HG02840 (cell line): ENCODE data around the gene IL1RAP.
A peak's percentile ranks its signal among the peaks of the same experiment; 100 is the strongest.
"Not testable (repeated sequence)": the region's sequence is repeated elsewhere in the genome, so short reads cannot be mapped to it uniquely, and the experiment has no call there.

ENCODE experiments used
- ATAC-seq: cut with Tn5 transposase; IDR thresholded peaks from one replicate; pipeline ENCODE4 v1.9.1; 2021; ENCODE audit warnings: mild to moderate bottlenecking, moderate library complexity, moderate number of reproducible peaks; ENCODE audit not compliant: unreplicated experiment, low FRiP score

IL1RAP gene, protein sequence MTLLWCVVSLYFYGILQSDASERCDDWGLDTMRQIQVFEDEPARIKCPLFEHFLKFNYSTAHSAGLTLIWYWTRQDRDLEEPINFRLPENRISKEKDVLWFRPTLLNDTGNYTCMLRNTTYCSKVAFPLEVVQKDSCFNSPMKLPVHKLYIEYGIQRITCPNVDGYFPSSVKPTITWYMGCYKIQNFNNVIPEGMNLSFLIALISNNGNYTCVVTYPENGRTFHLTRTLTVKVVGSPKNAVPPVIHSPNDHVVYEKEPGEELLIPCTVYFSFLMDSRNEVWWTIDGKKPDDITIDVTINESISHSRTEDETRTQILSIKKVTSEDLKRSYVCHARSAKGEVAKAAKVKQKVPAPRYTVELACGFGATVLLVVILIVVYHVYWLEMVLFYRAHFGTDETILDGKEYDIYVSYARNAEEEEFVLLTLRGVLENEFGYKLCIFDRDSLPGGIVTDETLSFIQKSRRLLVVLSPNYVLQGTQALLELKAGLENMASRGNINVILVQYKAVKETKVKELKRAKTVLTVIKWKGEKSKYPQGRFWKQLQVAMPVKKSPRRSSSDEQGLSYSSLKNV

DNA sequence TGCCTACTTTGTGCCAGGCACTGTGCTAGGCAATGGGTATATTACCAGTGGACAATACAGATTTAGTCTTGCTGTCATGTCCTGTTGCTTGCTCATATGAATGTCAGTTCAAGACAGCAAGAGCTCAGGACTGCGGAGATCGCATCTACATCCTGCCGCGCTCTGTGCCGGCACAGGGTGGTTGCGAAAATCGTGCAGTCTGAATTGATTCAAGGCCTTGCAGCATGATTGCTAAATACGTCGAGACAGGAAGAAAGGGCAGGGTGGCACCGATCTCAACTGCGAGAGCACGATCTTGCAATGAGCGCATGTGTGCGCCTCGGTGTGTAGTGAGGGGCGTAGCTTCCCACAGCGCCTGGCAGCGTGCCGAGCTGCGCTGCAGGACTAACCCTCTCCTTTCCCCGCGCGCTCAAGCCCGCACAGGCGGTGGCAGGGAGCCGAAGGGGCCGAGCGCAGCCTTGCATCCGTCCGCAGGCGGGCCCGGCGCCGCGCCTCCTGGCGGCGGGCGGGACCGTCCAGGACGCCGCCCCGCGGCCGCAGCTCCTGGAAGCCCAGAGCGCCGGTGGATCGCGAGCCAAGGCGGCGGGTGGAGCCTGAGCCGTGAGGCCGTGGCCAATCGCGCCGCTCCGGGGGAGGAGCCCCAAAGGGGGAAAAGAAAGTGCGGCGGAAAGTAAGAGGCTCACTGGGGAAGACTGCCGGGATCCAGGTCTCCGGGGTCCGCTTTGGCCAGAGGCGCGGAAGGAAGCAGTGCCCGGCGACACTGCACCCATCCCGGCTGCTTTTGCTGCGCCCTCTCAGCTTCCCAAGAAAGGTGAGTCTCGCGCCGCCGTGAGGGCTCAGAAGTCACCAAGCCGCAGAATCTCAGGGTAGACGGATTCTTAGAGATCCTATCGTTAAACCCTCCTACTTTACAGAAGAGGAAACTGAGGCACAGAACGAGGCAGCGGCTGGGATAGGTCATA lies at the start of gene IL1RAP:
Gene IL1RAP (plus strand): TSS at position 677 of the 962 bp plus-strand sequence. CDS start 50,205 bp downstream, outside the sequence.
- ATAC-seq = peak; percentile 99

DNA sequence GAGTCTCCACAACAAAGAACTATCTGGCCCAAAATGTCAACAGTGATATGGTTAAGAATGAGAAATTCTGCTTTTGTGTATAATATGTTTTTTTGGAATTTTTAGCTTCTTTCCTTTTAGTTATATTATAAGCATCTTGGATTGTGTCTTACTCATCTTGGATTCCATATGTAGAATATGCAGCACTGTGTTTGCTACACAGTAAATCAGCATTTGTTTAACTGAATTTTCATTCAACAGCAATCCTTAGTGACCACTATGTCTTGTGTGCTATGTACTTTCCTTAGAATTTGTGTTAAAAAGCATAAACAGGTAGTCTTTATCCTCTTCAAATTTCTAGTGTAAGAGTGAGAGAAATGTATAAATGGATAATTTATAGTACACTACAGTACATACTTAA lies 46.0 kb upstream of the IL1RAP start:
- no peak for ATAC-seq

DNA sequence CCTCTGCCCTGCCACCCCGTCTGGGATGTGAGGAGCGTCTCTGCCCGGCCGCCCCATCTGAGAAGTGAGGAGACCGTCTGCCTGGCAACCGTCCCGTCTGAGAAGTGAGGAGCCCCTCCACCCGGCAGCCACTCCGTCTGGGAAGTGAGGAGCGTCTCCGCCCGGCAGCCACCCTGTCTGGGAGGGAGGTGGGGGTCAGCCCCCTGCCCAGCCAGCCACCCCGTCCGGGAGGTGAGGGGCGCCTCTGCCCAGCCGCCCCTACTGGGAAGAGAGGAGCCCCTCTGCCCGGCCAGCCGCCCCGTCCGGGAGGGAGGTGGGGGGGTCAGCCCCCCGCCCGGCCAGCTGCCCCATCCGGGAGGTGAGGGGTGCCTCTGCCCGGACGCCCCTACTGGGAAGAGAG lies 40.6 kb upstream of the IL1RAP start:
- ATAC-seq = not testable (repeated sequence)

DNA sequence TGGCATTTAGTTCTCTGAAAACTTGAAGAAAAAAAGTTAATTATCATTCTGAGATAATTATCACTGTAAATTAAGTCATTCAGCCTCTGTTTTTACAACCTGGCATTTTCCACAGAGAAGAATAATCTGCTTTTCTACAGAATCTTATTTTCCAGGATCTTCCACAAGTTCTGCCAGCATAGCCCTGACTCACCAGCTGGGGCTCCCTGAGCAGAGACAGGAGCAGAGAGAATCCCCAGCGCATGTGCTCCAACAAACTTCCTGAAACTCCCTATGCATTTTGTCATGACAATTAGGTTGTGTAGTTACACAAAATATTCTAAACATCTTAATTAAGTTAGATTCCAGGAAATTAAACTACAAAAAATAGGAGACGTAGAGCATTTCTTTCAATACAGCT lies 32.1 kb upstream of the IL1RAP start:
- ATAC-seq = no peak

DNA sequence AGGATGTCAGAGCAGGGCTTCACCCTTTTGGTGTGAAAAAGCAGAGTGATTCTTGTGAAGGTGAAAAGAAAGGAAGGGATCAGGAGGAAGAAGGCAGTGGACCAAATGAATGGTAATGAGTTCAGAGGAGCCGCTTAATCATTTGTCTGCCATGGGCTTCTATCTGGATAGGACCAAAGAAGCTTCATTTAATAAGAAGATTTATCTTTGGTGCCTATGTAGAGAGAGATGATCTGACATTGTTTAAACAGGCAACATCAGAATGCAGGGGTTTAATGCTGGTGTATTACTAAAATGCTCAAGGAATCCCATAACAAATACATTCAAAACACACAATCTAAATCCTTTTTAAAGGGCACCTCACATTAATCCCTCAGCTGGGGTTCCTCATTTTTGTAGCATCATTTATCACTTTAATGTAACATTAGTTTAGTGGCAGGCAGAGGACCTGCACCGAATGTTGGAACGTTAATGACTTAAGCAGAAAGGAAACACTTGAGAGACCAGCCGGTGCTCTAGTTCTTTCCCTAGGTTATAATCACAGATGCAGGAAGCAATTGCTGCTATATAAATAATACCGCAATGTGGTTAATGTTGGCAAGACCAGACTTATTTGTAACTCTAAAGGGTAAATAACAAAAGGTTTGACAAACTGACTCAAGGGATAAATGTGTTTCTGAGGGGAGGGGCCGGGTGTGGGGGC lies 27.9 kb upstream of the IL1RAP start:
- ATAC-seq = no peak

DNA sequence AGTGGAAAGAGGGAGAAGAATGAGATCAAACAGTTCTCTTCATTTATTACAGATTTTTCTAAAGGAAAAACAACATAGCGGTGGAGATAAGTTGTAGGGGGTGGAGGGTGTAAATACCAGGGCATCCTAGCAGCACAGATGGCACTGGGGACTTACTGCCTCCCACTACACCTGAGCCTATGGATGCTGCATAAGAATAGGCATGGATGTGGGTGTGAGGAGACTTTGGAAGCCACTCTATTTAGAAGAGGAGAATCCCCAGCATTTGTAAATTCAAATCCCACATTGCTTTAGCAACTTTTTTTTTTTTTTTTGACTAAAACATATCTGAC lies 27.4 kb upstream of the IL1RAP start:
- no peak for ATAC-seq

DNA sequence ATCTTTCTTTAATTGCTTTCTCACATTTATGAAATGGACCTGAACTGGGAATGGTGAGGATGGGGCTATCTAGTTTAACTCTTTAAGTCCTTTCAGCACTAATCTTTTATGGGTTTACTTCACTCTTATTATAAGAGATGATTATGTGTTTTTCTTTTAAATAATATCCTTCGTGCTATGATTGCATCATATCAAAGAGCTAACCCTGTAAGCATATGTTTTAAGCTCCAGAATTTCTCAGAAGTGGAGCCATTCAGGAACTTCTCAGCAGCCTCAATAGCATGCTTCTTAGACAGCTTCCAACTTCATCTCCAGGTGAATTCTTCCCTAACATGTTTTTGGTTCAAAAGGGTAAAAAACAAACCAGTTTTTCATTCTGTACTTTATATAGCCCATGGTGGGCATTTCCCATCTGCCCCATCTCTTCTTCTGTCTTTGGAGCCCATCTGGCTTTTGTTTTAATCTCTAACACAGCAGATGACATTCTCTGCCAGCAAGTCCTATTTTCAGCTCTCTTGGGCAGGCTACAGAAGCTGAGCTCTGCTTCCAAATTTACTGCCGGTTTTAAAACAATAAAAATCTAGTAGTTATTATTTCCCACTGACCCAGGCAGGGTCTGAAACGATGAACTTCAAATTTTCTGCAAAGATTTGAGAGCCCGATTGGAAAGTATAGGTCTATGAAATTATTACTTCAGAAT lies 26.8 kb upstream of the IL1RAP start:
- ATAC-seq = no peak

DNA sequence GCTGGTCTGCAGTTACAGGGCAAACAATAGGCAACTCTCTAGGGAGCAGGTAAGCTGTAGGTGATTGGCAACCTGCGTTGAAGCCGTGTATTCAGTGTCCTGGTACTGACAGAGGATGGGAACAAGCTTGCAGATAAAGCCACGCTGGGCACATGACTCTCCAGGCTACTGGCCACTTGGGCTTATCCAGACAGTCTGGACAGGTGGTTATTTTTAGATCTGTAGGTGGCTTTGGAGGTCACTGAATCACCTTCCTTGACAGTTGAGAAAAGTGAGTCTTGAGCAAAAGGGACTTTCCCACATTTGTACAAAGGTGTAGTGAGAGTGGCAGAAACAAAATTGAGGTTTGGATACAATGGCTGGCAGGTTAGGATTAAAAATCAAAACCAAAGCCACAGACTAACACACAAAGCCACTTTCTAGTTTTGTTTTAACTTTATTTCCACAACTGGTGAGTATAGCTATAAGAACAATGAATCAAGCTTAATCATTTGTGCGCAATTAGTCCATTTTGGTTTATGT lies 22.3 kb upstream of the IL1RAP start:
- ATAC-seq = no peak

DNA sequence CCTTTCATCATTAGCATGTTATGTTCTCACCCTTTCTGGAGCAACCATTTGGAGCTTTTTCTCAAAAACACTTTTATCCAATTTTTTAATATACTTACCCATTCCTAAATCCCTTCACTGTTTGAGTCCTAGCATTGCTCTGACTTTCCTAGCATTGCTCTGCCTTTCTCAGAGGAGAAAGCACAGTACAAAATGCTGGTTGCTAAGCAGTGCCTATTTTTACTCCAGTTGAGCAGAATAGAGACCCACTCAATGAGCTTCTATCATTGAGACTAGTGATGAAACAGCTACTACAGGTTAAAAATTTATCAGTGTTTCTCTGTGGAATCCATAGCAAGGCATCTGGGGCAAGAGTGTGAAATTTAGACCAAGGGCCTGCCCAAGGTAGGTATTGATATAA lies 21.8 kb upstream of the IL1RAP start:
- no peak for ATAC-seq

DNA sequence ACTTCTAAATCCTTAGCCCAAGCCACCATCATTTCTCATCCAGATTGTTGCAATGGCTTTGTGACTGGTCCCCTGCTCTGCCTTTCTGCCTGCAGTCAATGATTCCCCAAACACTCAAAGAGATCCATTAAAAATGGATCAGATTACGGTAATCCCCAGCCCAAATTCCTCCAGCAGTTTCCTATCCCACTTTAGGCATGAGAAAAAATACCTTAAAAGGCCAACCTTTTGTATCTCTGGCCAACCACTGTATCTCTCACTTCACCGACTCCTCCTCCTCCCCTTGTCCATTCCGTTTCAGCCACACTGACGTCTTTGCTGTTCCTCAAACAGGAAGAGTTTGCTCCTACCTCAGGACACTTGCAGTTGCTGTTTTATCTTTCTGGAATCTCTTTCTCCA lies 20.9 kb upstream of the IL1RAP start:
- no peak for ATAC-seq

DNA sequence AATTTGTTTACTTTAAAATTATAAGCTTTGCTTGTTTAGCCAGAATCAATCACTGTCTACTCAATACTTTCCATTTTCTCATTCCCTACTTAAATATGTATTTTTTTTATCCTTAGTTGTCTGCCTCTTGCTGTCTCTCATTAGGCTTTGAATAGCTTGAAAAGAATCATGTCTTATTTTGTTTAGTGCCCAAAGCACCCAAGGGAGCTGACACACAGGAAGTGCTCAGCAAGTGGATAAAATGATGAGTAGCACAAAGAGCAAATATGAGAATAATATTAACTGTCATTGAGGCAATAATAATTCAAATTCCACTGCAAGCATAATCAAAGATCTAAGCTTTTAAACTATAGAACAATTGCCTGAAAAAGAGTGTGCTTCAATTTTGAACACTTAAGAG lies 19.0 kb upstream of the IL1RAP start:
- ATAC-seq = no peak

DNA sequence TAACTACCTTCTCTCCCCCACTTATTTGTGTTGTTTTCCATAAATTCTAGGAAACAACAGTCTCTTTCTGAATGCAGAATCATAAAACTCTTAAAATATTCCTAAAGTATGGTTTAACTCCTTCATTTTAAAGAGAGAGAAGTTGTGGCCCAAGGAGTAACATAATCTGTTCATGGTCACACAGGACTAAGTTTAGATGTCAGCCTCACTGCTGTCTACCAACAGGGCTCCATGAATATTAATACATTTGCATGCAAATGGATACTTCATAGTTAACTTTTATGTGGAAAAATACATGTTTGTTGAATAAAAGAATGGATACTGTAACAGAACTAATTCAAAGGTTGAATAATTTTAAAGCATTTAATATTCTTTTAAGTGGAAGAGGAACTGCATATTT lies 18.5 kb upstream of the IL1RAP start:
- ATAC-seq = no peak

DNA sequence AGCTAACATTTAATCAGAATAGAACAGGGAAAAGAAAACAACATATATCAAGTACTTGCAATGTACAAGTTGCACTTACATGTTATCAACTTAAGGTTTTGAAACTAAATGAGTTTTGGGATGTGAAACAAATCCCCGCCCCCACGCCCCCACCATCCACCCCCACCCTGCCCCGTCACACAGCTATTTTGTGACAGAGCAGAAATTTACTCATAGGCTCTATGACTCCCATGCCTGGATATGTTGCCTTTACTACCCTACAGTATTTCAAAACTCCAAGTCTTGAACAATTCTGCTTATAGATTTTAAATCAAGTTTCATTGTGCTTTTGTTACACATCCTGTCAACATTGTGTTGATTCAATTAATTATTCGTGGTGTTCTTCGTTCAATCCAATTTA lies 18.1 kb upstream of the IL1RAP start:
- no peak for ATAC-seq

DNA sequence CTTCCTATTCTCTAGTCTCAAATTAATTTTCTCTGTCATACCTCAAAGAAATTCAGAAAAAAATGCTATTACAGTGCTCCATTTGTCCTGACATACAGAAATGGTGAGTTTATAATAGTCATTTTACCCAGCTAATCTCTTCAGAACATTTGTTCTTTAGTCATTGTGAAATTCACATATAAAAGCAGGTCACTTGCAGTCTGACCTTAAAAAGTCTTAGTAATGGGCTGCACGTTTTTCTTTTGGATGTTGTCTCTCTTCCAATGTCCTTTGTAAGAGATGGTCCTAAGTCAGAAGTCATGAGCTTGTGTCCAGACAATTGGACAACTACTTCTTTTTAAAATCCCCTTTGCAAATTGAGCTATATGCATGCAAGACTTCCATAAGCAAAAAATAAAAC lies 17.0 kb upstream of the IL1RAP start:
- no peak for ATAC-seq

DNA sequence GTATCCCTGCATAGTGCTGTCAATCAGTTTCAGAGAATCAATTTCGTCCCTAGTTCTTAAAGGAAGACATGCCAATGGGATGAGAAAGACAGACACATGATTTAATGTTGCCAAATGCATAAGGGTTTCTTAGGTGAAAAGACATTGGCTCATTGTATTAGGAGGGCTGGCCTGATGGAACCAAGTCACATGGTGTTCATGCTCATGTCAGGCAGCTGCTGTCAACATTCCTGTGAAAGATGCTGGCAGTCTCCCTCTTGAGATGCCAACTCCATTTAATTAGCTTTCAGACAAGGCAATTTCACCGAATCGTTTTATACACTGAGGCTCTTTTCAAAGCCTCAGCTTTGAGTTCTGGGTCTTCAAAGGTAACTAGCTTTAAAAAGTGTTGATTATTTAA lies 16.1 kb upstream of the IL1RAP start:
- no peak for ATAC-seq

DNA sequence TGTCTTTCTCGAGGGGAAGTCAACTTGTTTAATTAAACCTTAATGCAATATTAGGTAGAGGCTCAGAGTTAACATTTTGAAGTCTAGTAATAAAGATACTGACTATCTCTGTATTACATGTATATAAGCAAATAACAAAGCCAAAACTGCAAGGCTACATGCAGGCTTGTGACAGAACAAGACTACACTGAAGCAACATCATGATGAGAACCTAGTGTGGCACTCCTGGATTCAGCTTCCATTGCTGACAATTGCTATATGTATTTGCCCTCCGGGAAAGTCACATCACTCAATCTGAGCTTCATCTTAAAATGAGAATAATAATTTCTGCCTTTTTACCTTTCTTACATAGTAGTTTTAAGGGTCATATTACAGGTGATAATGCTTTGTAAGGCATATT lies 15.6 kb upstream of the IL1RAP start:
- no peak for ATAC-seq

DNA sequence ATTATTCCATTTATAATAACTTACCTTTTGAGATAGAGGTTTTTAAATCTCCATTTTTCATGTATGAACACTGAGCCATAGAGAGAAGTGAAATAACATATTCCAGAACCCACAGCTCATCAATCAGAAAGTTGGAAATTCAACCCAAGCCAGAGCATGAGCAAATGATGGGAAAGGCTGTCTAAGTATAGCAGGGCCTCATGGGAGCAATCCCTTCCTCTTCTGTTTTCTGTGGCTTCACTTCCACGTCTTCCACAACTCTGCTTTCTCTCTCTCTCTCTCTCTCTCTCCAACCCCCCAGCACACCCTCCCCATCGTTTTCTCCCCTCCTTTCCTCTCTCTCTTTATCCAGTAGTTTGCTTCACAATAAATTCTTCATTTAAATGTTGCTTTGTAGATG lies 14.8 kb upstream of the IL1RAP start:
- no peak for ATAC-seq

DNA sequence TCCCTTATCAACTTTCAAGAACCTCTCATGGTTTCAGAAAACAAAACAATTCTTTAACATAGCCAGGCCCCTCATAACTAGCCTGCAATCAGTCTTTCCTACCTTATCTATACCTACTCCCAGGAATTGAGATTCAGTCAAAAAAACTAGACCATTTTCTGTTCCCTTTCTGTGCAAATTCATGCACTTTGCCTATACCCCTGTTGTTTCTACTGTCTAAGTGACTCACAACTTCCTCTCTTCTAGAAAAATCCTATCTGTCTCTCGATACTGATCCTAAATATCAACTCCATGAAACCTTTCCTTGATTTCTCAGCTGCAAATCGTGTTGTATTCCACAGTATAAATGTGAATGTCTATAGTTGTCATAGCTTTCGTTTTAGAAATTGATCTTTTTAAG lies 10.9 kb upstream of the IL1RAP start:
- no peak for ATAC-seq

DNA sequence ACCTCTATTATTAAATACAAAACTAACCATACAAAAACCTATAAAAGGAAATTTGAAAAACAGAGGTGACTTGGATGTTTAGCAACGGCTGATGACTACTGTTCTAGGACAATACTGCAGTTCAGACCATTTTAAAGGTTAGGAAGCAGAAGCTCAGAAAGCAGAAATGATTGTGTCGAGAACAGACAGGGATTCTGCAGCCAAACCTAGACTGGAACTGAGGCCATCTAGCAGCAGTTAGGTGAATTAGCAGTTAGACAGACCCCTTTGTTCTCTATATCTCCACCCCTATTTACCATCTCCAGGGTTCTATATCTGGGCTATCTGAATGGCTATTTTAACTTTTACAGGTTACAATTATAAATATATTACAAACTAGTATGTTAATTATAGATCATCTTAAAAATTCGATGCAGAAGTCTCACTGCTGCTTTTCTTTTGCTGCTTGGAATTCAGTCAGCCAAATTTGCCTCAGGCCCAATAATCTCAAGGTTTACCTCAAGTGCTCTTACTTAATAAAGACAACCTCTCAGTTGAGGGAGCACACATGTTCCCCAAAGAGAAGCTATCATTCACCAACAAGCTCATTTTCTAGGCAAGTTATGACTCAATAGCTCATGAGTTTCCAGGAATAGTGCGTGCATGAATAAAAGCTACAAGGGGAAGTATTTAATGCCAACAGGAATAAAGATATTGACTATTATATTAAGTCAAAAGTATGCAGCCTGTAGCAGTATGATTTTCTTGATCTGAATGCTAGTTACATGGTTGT lies 9.3 kb upstream of the IL1RAP start:
- ATAC-seq = no peak
